Retina (tissue), 1 donor: Measurements from ENCODE around the gene DOHH.
"Not testable (repeated sequence)": the region's sequence is repeated elsewhere in the genome, so short reads cannot be mapped to it uniquely, and the experiment has no call there.

Experiments used
- DNase-seq: peaks from one replicate; pipeline ENCODE4 v3.0.0-alpha.2; 2016

The DOHH gene

DNA sequence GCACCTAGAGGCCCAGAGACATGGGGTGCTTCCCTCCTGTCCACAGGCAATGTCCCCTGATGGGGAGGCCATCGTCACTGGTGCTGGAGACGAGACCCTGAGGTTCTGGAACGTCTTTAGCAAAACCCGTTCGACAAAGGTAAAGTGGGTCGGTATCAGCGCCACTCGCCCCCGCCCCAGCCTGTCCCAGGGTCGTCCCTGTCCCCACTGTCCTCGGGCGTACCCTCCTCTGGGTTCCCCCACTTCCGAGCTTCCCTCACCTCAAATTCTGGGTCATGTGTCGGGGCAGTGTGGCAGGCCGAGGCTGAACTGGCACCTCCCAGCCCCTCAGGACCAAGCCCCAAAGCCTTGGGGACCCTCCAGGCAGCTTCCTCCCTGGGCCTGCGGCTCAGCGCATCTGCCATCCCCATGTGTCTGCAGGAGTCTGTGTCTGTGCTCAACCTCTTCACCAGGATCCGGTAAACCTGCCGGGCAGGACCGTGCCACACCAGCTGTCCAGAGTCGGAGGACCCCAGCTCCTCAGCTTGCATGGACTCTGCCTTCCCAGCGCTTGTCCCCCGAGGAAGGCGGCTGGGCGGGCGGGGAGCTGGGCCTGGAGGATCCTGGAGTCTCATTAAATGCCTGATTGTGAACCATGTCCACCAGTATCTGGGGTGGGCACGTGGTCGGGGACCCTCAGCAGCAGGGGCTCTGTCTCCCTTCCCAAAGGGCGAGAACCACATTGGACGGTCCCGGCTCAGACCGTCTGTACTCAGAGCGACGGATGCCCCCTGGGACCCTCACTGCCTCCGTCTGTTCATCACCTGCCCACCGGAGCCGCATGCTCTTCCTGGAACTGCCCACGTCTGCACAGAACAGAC lies 34.1 kb upstream of the DOHH start:
- no peak for DNase-seq

DNA sequence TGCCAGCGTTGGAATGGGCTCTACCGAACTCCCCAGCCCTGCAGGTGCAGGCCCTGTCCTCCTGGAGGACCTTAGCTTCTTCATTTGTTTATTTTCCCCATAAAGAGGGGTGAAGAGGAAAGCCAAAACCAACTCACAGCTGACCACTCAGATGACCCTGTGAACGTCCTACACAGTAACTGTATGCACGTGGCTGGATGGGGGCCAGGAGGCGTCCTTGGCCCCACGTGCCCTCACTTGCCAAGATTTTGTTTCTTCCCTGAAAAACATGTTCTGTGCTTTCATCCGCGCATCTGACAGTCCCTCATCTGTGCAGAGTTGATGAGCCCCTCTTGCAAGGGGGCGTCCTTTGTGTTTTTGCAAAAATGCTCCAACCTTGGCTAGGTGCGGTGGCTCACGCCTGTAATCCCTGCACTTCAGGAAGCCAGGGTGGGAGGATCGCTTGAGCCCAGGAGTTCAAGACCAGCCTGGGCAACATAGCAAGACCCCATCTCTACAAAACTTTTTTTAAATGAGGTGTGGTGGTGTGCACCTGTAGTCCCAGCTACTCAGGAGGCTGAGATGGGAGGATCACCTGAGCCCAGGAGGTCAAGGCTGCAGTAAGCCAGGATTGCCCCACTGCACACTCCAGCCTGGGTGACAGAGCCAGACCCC lies 33.2 kb upstream of the DOHH start:
- DNase-seq: no peak

DNA sequence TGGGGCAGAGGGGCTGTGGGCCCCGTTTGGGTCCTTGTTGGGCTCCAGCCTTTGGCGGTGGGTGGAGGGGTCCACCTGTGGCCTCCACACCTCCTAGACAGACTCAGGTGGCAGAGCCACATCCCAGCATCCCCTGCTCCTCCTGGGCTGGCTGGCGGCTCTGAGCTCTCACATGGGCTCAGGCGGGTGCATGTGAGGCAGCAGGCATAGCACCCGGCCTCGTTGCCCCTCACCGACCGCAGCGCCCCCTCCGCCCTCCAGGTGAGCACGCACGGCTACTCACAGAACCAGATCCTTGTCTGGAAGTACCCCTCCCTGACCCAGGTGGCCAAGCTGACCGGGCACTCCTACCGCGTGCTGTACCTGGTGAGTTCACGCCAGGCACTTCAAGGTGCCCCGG lies 32.6 kb upstream of the DOHH start:
- DNase-seq: no peak

DNA sequence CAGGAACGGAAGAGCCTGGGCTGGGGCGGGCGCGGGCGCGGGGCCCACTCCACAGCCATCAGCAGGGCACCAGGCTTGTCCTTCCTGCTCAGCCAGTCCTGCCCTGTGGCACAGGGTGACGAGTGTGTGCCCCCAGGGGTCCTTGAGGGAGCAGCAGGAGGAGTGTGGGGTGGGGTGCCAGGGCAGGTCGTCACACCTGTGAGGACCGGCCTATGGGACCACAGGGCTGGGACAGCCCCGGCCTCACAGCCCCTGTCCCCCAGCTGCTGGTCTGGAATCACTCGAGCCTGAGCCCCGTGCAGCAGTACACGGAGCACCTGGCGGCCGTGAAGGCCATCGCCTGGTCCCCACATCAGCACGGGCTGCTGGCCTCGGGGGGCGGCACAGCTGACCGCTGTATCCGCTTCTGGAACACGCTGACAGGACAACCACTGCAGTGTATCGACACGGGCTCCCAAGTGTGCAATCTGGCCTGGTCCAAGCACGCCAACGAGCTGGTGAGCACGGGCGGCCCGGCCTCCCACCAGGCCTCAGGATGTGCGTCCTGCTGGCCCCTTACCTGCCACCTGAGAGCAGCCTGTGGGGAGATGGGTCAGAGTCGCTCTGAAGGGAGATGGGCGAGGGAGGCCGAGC lies 31.8 kb upstream of the DOHH start:
- no peak for DNase-seq

DNA sequence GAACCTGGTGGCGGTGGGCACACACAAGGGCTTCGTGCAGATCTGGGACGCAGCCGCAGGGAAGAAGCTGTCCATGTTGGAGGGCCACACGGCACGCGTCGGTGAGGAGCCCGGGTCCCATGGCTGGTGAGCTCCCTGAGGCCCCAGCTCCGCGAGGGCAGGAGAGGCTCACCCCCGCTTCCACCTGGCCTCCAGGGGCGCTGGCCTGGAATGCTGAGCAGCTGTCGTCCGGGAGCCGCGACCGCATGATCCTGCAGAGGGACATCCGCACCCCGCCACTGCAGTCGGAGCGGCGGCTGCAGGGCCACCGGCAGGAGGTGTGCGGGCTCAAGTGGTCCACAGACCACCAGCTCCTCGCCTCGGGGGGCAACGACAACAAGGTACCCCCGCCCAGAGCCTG lies 31.2 kb upstream of the DOHH start:
- DNase-seq: no peak

DNA sequence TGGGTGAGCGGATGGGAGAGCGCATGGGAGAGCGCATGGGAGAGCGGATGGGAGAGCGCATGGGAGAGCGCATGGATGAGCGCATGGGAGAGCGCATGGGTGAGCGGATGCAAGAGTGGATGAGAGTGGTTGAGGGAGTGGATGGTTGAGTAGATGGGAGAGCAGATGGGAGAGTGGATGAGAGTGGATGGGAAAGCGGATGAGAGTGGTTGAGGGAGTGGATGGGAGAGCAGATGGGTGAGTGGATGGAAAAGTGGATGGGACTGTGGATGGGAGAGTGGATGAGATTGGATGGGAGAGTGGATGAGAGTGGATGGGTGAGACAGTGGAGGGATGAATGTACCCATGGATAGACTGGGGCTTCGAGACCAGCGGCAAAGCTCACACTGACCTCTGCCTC lies 29.9 kb upstream of the DOHH start:
- DNase-seq: no peak

DNA sequence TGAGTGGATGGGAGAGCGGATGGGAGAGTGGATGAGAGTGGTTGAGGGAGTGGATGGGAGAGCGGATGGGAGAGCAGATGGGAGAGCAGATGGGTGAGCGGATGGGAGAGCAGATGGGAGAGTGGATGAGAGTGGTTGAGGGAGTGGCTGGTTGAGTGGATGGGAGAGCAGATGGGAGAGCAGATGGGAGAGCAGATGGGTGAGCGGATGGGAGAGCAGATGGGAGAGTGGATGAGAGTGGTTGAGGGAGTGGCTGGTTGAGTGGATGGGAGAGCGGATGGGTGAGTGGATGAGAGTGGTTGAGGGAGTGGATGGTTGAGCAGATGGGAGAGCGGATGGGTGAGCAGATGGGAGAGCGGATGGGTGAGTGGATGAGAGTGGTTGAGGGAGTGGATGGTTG lies 28.8 kb upstream of the DOHH start:
- not testable (repeated sequence) for DNase-seq

DNA sequence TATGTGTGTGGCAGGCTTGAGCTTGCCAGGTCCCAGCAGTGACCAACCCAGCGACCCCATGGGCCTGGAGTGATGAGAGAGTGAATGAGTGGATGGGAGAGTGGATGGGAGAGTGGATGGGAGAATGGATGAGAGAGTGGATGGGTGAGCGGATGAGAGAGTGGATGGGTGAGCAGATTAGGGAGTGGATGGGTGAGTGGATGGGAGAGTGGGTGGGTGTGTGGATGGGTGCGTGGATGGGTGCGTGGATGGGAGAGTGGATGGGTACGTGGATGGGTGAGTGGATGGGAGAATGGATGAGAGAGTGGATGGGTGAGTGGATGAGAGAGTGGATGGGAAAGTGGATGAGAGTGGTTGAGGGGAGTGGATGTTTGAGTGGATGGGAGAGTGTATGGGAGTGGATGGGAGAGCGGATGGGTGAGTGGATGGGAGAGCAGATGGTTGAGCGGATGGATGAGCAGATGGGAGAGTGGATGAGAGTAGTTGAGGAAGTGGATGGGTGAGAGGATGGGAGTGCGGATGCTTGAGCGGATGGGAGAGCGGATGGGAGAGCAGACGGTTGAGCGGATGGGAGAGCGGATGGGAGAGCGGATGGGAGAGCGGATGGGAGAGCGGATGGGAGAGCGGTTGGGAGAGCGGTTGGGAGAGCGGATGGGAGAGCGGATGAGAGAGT lies 28.2 kb upstream of the DOHH start:
- DNase-seq: no peak

DNA sequence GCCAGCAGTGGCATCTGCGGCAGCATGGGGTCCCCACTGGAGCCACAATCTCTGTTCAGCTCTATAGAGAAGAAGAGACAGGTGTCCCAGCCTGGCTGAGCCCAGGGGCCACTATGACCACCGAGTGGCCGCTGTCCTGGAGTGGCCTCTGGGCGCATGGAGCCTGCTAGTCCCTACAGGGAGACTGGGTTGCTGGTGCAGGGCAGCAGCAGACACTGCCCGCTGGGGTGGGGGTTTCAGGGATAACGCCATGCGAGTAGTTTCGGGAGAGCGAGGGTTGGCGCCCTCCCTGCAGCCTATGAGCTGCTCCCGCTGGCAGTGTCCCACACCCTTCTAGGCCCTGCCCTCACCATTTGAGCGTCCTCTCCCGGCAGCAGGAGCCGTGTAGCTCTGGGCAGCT lies 27.6 kb upstream of the DOHH start:
- no peak for DNase-seq

DNA sequence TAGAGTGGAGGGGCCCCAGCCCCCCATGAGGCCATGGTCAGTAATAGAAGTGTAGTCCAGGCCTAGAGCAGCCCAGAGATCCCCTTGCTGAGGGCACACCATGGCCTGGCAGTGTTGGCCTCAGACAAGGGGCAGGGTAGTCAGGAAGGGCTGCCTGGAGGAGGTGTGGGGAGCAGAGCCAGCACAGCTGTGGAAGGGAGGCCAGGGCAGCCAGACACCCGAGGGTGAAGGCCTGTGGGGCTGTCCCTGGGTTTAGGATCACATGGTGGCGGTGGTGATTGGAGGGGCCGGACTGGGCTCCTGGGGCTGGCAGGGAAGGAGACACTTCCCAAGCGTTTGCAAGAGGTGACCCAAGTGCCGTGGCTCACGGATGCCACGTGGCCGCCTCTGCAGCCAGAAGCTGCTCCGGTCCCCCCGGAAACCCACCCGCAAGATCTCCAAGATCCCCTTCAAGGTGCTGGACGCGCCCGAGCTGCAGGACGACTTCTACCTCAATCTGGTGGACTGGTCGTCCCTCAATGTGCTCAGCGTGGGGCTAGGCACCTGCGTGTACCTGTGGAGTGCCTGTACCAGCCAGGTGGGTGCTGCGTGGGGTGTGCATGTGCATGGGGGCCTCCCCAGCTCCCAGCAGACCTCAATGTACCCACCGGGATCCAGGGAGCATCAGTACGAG lies 26.9 kb upstream of the DOHH start:
- no peak for DNase-seq

DNA sequence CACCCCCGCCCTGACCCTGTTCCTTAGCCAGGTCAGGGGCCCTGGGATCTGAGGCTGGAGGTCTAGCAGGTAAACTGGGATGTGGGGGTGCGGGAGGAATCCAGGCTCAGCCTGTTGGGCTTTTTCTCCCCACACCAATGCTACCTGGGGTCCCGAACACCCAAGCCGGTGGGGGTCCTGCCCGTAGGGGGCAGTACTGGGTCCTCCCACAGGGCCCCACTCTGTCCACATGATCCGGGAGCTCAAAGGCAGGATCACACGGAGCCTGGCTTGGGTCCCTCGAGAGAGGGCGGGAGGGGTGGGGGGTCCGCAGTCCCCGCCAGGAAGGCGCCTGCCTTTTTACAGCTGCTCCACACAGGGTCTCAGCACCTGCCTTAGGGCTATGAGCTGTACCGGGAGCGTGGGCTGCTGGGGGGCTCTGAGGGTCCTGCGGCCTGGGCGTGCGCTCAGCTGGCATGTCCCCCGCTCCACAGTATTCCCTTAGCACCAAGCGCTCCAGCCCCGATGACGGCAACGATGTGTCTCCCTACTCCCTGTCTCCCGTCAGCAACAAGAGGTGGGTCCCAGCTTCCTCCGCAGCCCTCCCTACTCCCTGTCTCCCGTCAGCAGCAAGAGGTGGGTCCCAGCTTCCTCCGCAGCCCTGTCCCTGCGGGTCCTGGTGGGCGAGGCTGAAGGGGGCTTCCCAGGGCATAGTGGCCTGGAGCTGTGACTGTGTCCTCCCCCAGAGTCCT lies 26.2 kb upstream of the DOHH start:
- no peak for DNase-seq

DNA sequence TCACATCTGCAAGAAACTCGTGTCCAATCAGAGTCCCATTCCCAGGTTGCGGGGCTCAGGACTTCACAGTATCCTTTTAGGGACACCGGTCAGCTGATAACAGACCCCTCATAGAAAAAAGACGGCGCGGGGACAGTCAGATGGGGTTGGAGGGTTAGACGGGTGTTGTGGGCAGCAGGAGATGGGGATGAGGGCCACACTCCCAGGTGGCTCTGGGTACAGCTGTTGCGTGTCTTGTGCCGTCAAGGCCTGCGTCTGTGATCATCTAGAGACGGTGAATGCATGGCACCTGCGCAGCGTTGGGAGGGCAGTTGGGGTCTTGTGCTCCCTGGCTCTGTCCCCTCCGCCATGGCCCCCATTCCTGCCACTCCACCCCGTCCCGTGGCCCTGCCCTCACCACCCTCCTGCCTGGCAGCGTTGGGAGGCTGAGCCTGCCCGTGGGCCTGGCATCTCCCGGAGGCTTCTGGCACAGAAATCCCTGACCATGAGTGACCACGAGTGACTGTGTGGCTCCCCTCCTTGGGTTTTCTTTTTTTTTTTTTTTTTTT lies 24.5 kb upstream of the DOHH start:
- DNase-seq: no peak

DNA sequence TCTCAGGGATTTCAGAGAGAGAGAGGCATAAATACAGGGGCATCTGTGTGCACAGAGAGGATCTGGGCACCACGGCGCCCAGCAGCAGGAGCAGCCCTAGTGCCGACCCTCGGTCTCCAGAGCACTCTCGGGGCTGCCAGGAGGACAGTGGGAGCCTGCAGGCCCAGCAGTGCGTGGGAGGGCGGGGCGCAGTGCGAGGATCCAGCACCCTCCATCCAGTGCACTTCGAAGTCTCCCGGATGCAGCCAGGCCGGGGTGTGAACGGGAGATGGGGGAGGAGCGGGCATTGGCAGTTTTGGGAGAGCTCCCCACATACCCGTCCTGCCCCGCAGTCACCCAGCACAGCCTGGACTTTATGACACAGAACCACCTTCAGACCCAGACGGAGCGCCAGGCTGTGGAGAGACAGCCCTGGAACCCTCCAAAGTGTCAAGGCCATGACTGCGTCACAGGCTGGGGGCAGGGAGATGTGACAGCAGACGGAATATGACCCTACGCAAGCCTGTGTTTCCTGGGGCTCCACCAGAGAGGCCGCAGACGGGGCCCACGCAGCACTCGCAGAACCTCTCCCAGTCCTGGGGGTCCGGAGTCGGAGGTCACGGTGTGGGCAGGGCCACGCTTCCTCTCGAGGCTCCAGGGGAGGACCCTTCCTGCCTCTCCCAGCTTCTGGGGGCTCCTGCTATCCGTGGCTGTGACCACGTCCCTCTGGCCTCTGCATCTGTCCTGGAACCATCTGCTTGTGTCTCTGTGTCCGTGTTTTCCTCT lies 23.8 kb upstream of the DOHH start:
- no peak for DNase-seq

DNA sequence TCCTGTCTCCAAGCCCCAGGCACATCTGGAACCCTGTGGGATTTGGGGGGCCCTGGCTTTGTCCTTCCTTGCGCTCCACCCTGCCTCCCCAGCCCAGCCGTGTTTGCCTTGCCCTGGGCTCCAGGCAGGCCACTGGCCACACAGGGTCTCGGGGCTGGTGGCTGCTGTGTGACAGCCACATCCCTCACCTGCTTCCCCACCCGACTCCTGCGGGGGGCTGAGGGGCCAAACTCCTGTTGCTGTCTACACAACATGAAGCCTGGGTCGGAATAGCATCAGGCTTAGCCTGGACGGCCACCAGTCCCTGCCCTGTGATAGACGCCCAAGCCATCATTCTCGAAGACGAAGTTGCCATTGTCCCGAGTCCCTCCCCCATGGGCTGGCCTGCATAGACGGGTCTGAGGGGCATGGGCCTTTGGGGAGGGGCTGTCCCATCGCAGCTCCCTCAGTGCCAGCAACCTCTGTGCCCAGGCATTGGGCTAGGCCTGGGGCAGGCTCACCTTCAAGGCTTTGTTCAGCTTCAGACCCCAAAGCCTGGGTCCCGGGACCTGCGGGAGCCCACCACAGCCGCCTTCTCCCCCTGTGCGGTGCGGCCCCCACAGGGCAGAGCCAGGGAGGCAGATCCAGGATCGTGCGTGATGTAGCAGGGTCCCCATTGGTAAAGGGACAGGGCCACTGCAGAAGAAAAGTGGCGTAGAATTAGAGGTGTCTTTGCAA lies 23.0 kb upstream of the DOHH start:
- no peak for DNase-seq

DNA sequence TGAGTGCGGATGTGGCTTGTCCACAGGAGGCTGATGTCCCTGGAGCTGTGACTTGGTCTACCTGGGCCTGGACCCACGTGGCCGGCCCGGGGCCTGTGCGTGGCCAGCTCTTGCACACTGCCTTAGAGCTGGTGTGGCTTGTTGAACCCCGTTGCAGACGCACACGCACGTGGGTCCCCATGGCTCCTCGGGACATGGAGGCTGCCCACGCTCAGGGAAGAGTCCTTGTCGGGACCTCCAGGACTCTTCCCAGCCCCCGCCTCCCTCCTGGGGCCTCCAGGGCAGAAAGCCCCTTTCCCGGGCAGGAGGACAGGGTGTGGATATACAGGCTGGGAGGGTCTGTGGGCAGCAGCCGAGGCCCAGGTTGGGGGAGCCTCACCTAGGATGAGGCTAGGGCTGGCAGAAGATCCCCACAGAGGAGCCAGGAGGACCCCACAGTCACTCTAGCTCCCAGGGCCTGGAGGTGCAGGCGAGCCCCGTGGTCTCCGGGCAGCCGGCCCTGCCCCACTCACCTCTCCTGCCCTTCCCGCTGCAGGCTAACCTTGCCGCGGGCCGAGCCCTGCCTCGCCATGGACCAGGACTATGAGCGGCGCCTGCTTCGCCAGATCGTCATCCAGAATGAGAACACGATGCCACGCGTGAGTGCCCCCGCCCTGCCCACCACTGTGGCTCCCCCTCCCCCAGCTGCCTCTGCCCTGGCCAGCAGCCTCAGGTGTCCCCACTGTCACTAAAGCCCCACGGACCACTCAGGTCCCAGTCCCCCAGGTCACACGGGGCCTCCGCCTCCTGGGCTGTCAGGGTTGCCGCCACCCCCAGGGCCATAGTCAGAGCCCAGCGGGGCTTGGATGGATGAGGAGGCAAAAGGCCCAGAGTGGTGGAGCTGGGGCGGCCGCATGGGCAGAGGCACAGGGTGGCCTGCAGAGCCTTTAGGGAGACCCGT lies 22.2 kb upstream of the DOHH start:
- no peak for DNase-seq

DNA sequence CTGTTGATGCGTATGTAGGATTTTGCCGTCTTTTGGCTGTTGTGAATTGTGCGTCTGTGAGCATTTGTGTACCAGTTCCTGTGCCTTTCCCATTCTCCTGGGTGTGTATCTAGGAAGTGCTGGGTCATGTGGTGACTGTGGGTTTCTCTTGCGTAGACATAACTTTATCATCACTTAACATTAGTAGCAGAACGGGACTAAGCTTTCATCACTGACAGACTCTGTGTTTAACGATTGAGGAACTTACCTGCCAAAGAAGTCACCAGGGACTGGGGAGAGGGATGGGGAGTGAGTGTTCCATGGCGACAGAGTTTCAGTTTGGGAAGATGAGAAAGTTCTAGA lies 20.6 kb upstream of the DOHH start:
- no peak for DNase-seq

DNA sequence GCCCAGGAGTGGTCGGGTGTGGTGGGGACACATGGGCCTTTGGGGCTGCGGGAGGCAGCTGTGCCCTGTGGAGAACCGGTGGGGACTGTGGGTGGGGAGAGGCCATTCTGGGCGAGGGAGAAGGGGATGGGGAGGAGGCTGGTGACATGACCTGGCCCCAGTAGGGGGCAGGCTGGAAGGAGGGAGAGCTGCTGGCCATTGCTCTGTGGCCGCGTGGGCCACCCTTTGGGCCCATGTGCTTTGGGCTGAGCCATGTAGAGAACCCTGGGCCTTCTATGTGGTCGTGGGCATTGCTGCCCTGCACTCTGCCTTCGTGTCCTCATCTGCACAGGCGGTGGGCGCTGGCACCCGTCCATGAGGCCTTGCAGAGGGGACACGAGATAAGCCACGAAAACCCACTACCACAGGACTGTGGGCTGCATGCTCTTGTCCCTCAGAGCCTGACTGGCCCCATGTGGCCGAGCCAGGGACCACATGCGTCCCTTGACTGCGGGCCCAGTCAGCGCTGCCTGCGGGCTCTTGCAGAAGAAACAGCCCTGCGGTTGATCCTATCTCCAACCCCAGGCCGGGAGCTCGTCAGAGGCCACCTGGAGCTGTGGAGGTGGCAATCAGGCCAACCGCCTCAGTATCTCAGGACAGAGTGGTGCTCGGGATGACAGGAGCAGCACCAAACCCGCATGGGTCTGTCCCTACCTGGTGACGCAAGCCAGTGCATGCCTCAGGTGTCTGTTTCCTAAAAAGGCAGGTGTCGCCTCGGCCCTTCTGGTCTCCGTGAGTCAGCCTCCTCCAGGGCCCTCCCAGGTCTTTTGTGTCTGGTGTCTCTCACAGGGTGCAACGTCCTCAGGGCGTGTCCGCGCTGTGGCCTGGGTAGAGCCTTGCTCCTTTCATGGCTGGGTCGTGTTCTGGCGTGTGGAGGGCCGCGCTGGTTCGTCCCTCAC lies 20.0 kb upstream of the DOHH start:
- DNase-seq: no peak

DNA sequence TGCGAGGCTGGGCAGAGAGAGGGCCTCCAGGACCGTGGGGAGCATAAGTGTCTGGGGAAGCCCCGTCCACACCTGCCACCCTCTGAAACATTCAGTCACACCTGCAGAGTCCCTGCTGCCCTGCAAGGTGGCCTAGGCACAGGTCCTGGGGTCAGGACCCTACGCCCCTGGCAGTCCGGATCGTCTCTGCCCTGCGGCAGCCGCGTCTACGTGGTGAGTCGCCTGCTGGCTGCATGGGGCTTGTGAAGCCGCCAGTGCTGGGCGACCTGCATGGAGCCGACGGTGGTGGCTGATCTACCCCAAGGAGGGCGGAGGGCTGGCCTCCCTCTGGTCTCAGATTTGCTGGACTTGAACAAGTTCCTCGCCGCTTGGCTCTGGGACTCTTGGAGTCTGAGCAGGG lies 18.7 kb upstream of the DOHH start:
- DNase-seq: no peak
